ENCODE results near the gene KIAA1958. TPM values are rescaled to one million over a fixed set of nuclear protein-coding genes. Genes with fewer than 3 reads are reported as not detected.

KIAA1958 gene
- total RNA-seq, 1 donor: 2.5 TPM

DNA sequence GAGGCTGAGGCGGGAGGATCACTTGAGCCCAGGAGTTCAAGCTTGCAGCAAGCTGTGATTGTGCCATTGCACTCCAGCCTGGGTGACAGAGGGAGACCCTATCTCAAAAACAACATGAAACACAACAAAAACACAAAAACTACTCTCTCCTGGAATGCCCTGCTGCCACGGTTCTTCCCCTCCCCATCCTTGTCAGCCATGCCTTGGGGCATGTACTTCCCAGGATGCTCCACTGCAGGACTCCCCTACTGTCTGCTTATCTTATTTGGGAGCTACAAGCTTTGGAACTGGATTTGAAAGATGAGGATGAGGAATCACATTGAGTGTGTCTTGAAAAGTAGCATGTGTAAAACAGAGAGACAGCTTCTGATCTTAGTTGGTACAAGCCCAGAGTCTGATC is 40.1 kb upstream of the KIAA1958 start:
- Histone ChIP-seq H2AFZ (ENCODE audit: low read length) (no peak overlapping the region), H4K20me1 (ENCODE audit: insufficient read depth, low read length) (no peaks in the 10 kb centered on the region), H3K4me1 (ENCODE audit: insufficient read depth, low read length) (peaks cover 12% of the 10 kb centered on the region), H3K79me2 (ENCODE audit: insufficient read depth, low read length) (no peaks in the 10 kb centered on the region), H3K36me3 (ENCODE audit: insufficient read depth, low read length) (no peaks in the 10 kb centered on the region), H3K4me3 (ENCODE audit: insufficient read depth, low read length) (no peak overlapping the region), H3K4me2 (ENCODE audit: insufficient read depth, low read length) (no peak overlapping the region), H3K27me3 (ENCODE audit: insufficient read depth, low read length) (no peaks in the 10 kb centered on the region), H3K27ac (ENCODE audit: low read depth, low read length) (no peak overlapping the region), H3K9me3 (ENCODE audit: low read depth, low read length) (no peaks in the 10 kb centered on the region)
- DNase-seq (ENCODE audit: insufficient read length, low spot score, missing footprints): no peak
- no peak for TF ChIP-seq CTCF (IDR thresholded peaks at IDR 0.05; ENCODE audit: extremely low read depth, low read depth, low read length)

GRCh38 chr9:112447283-112447761 is 39.3 kb upstream of the KIAA1958 start:
- Histone ChIP-seq H3K9me3 (ENCODE audit: low read depth, low read length) (no peaks in the 10 kb centered on the region), H3K4me3 (ENCODE audit: insufficient read depth, low read length) (no peak overlapping the region), H3K4me1 (ENCODE audit: insufficient read depth, low read length) (peaks cover 12% of the 10 kb centered on the region), H3K4me2 (ENCODE audit: insufficient read depth, low read length) (peak overlapping the region; percentile 24), H3K79me2 (ENCODE audit: insufficient read depth, low read length) (no peaks in the 10 kb centered on the region), H3K36me3 (ENCODE audit: insufficient read depth, low read length) (no peaks in the 10 kb centered on the region), H4K20me1 (ENCODE audit: insufficient read depth, low read length) (no peaks in the 10 kb centered on the region), H2AFZ (ENCODE audit: low read length) (no peak overlapping the region), H3K27me3 (ENCODE audit: insufficient read depth, low read length) (no peaks in the 10 kb centered on the region), H3K27ac (ENCODE audit: low read depth, low read length) (peak overlapping the region; percentile 59)
- peak; percentile 5 for DNase-seq (ENCODE audit: insufficient read length, low spot score, missing footprints)
- no peak for TF ChIP-seq CTCF (IDR thresholded peaks at IDR 0.05; ENCODE audit: extremely low read depth, low read depth, low read length)

DNA sequence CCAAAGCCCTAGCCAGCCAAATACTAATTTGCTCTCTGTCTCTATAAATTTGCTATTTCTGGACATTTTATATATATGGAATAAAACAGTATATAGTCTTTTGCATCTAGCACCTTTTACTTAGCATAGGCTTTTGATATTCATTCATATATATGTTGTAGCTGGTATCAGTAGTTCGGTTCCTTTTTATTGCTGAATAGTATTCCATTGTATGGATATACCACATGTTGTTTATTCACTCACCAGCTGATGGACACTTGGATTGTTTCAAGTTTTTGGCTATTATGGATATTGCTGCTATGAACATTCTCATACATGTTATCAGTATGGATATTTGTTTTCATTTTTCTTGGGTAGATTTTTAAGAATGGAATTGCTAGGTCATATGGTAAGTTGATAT is 23.8 kb upstream of the KIAA1958 start:
- peaks cover 39% of the 10 kb centered on the region for H3K36me3 ChIP-seq (ENCODE audit: insufficient read depth, low read length)
- H3K79me2 ChIP-seq (ENCODE audit: insufficient read depth, low read length): no peaks in the 10 kb centered on the region
- H3K27ac ChIP-seq (ENCODE audit: low read depth, low read length): no peak overlapping the region
- H3K4me2 ChIP-seq (ENCODE audit: insufficient read depth, low read length): no peak overlapping the region
- no peaks in the 10 kb centered on the region for H3K27me3 ChIP-seq (ENCODE audit: insufficient read depth, low read length)
- no peaks in the 10 kb centered on the region for H4K20me1 ChIP-seq (ENCODE audit: insufficient read depth, low read length)
- no peak for TF ChIP-seq CTCF (IDR thresholded peaks at IDR 0.05; ENCODE audit: extremely low read depth, low read depth, low read length)
- no peak overlapping the region for H2AFZ ChIP-seq (ENCODE audit: low read length)
- no peak overlapping the region for H3K4me3 ChIP-seq (ENCODE audit: insufficient read depth, low read length)
- DNase-seq (ENCODE audit: insufficient read length, low spot score, missing footprints): no peak
- H3K9me3 ChIP-seq (ENCODE audit: low read depth, low read length): no peaks in the 10 kb centered on the region
- H3K4me1 ChIP-seq (ENCODE audit: insufficient read depth, low read length): no peaks in the 10 kb centered on the region

DNA sequence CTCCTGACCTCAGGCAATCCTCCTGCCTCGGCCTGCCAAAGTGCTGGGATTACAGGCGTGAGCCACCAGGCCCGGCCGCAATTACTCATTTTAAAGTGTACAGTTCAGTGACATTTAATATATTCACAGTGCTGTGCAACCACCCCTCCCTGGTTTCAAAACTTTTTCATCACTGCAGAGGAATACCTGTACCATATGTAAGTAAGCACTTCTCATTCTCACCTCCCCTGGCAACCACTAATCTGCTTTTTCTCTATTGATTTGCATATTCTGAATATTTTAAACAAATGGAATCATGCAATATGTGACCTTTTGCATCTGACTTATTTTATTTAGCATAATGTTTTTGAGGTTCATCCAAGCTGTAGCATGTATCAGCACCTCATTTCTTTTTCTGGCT is 21.3 kb upstream of the KIAA1958 start:
- peaks cover 24% of the 10 kb centered on the region for H3K36me3 ChIP-seq (ENCODE audit: insufficient read depth, low read length)
- H2AFZ ChIP-seq (ENCODE audit: low read length): no peak overlapping the region
- H3K27ac ChIP-seq (ENCODE audit: low read depth, low read length): no peak overlapping the region
- H3K4me1 ChIP-seq (ENCODE audit: insufficient read depth, low read length): no peaks in the 10 kb centered on the region
- no peak for DNase-seq (ENCODE audit: insufficient read length, low spot score, missing footprints)
- H3K4me2 ChIP-seq (ENCODE audit: insufficient read depth, low read length): no peak overlapping the region
- H3K9me3 ChIP-seq (ENCODE audit: low read depth, low read length): no peaks in the 10 kb centered on the region
- TF ChIP-seq CTCF (IDR thresholded peaks at IDR 0.05; ENCODE audit: extremely low read depth, low read depth, low read length): no peak
- no peaks in the 10 kb centered on the region for H3K27me3 ChIP-seq (ENCODE audit: insufficient read depth, low read length)
- H3K4me3 ChIP-seq (ENCODE audit: insufficient read depth, low read length): no peak overlapping the region
- H3K79me2 ChIP-seq (ENCODE audit: insufficient read depth, low read length): no peaks in the 10 kb centered on the region
- no peaks in the 10 kb centered on the region for H4K20me1 ChIP-seq (ENCODE audit: insufficient read depth, low read length)

All from osteoblast (primary cell).